ENCODE measurements around the gene IL20.

- TF ChIP-seq CTCF (IDR thresholded peaks at IDR 0.05) (no peak), POLR2A (IDR thresholded peaks at IDR 0.05) (no peak)
These were observed 48.8 kb upstream of the IL20 start for GRCh38 chr1:206816390-206817287.
